Measurements from ENCODE around the gene INPP4B.

Gene INPP4B

DNA sequence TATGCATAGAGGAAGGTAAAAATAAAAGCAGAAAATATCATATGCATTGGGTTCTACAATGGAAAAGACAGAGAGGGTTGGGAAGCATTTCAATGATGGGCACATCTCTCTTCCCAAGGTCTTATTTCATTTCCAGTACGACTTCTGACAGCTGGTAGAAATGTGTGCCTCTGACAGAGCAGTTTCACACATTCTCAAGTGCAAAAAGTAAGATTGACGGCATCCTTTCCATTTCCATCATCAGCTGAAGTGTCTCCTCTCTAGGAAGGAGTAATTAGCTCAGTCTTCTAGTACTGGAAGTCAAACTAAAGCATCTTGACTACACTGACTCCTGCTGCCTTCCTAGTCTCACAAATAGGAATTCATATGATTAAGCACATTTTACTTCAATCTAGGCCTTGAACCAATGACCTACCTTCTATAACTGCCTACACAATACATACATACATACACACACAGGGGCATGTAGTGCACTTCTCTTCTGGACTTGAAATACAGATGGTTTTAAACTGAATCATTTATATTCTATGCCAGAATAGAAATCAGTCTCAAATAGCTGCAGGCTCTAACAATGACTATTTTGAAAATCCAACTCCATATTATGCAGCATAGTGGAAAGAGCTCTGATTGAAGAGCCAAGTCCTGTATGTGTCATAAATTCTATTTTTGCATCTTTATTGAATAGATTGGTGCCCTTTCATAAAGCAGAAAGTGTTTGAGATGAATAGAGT, 473.4 kb downstream of the INPP4B start:
- H3K4me3 ChIP-seq (ENCODE audit: low read depth, low read length), result no peak overlapping the region
- no peak for DNase-seq (ENCODE audit: low read depth)

DNA sequence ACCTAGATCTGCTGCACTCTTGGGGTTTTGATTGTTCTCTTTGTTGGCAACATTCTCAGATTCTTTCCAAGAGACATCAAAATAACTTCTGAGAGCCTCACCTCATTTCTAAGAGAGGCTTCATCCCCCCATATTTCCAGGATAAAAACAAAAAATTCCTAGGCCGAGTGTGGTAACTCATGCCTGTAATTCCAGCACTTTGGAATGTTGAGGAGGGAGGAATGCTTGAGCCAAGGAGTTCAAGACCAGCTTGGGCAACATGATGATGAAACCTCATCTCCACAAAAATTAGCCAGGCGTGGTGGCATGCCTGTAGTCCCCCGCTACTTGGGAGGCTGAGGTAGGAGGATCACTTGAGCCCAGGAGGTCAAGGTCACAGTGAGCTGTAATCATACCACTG, 477.0 kb downstream of the INPP4B start:
- no peak for DNase-seq (ENCODE audit: low read depth)
- no peak overlapping the region for H3K4me3 ChIP-seq (ENCODE audit: low read depth, low read length)

- no peak for DNase-seq (ENCODE audit: low read depth)
- no peak overlapping the region for H3K4me3 ChIP-seq (ENCODE audit: low read depth, low read length)
These were observed 478.5 kb downstream of the INPP4B start for GRCh38 chr4:142367418-142368180.

- no peak overlapping the region for H3K4me3 ChIP-seq (ENCODE audit: low read depth, low read length)
- no peak for DNase-seq (ENCODE audit: low read depth)
These were observed 479.3 kb downstream of the INPP4B start for GRCh38 chr4:142366769-142367181.

DNA sequence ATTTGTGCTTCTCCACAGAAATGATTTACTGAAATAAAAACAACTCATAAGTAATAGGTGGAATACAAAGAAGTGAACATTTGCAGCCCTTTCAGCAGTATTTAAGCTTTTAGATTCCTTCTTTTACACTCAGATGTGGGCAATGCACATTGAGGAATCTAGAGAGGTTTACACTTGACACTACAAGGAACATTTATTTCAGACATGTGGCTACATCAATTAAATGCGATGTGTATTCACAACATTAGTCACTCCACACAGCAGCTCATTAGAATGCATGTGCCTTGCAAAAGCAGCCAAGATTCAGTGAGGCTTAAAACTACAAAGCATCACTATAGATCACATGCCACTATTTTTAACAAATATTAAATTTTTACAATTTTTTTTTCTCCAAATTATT, 480.7 kb downstream of the INPP4B start:
- DNase-seq (ENCODE audit: low read depth), result no peak
- no peak overlapping the region for H3K4me3 ChIP-seq (ENCODE audit: low read depth, low read length)

GRCh38 chr4:142363686-142364085, 482.4 kb downstream of the INPP4B start:
- no peak overlapping the region for H3K4me3 ChIP-seq (ENCODE audit: low read depth, low read length)
- no peak for DNase-seq (ENCODE audit: low read depth)

GRCh38 chr4:142361981-142362380, 484.1 kb downstream of the INPP4B start:
- no peak for DNase-seq (ENCODE audit: low read depth)
- no peak overlapping the region for H3K4me3 ChIP-seq (ENCODE audit: low read depth, low read length)

GRCh38 chr4:142360657-142361056, 485.4 kb downstream of the INPP4B start:
- H3K4me3 ChIP-seq (ENCODE audit: low read depth, low read length), result no peak overlapping the region
- no peak for DNase-seq (ENCODE audit: low read depth)

GRCh38 chr4:142358656-142359055, 487.4 kb downstream of the INPP4B start:
- H3K4me3 ChIP-seq (ENCODE audit: low read depth, low read length), result no peak overlapping the region
- DNase-seq (ENCODE audit: low read depth), result no peak

GRCh38 chr4:142356801-142357200, 489.3 kb downstream of the INPP4B start:
- no peak for DNase-seq (ENCODE audit: low read depth)
- no peak overlapping the region for H3K4me3 ChIP-seq (ENCODE audit: low read depth, low read length)

- no peak overlapping the region for H3K4me3 ChIP-seq (ENCODE audit: low read depth, low read length)
- DNase-seq (ENCODE audit: low read depth), result no peak
These were observed 489.9 kb downstream of the INPP4B start for GRCh38 chr4:142356118-142356759.

- DNase-seq (ENCODE audit: low read depth), result no peak
- H3K4me3 ChIP-seq (ENCODE audit: low read depth, low read length), result no peak overlapping the region
These were observed 490.6 kb downstream of the INPP4B start for GRCh38 chr4:142355421-142355930.

DNA sequence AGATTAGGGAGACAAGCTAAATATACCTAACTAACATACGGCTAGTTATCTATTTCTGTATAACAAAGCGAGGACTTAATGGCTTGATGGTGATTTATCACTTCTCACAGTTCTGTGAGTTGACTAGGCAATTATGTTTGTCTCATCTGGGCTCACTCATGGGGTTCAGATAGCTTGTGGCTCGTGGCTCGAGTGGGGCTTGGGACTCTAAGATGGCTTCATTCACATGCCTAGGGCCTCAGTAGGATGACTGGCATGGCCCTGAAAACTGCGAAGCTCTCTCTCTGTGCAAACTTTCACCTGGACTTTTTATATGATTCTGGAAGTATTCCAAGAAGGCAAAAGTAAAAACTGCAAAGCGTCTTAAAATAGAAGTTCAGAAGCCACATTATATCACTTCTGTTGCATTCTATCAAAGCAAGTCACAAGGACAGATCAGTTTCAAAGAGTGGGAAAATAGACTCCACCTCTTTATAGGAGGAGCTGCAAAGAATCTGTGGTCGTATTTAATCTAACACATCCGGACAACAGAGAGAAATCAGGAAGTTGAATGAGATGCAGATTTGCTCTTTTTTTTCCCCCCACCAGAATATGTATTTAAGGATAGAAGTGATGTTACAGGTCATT, 491.2 kb downstream of the INPP4B start:
- DNase-seq (ENCODE audit: low read depth), result no peak
- no peak overlapping the region for H3K4me3 ChIP-seq (ENCODE audit: low read depth, low read length)

- no peak for DNase-seq (ENCODE audit: low read depth)
- H3K4me3 ChIP-seq (ENCODE audit: low read depth, low read length), result no peak overlapping the region
These were observed 492.1 kb downstream of the INPP4B start for GRCh38 chr4:142354041-142354440.

GRCh38 chr4:142353149-142353738, 492.9 kb downstream of the INPP4B start:
- H3K4me3 ChIP-seq (ENCODE audit: low read depth, low read length), result no peak overlapping the region
- peak; percentile 59 for DNase-seq (ENCODE audit: low read depth)

DNA sequence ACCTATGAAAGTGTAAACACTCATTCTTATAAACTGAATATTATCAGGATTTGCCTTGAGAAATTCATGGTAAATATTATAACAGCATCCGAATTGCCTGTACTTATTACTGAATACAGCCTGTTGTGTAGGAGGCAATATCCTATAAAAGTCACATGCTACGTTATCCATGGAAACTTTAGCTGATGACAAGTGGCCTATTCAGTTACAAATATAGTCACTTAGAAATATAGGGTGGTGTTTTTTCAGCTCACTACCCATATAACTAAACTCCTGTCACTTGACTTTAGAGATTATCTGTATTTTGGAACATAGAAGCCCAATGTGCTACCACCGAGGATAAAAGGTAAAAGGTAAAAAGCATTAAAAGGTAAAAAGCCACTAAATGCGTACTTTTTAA, 493.4 kb downstream of the INPP4B start:
- DNase-seq (ENCODE audit: low read depth), result no peak
- no peak overlapping the region for H3K4me3 ChIP-seq (ENCODE audit: low read depth, low read length)

DNA sequence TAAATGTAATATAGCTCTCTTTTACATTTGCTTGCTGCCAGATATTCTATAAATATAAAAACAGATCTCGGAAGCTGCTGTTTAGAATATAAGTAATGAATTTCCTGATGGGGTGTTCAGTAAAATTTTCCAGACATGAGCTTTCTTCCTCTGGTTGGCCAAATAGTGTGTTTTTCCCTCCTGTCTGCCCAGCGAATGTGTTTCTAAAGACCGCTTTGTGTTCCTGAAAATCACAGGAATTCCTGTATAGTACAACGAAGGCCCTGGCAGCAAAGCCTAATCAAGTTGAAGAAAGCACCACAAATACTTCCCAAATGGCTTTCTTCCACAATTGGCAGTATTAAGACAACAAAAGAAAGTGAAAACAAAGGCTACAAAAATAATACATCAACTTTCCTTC, 494.1 kb downstream of the INPP4B start:
- no peak overlapping the region for H3K4me3 ChIP-seq (ENCODE audit: low read depth, low read length)

GRCh38 chr4:142350871-142351270, 495.2 kb downstream of the INPP4B start:
- H3K4me3 ChIP-seq (ENCODE audit: low read depth, low read length), result no peak overlapping the region
- DNase-seq (ENCODE audit: low read depth), result peak; percentile 37

More for the DNA sequence above, 494.1 kb downstream of the INPP4B start:
- no peak for DNase-seq (ENCODE audit: low read depth)

- H3K4me3 ChIP-seq (ENCODE audit: low read depth, low read length), result no peak overlapping the region
- DNase-seq (ENCODE audit: low read depth), result no peak
These were observed 497.5 kb downstream of the INPP4B start for GRCh38 chr4:142348613-142349021.
